Tibial artery (tissue), 4 donors: Measurements from ENCODE around the gene SAMD8.

ENCODE experiments used
- DNase-seq, 2 donors: peaks; one replicate each; pipeline ENCODE4 v3.0.0-alpha.2; 2019
- H3K27ac ChIP-seq, 2 donors: fragments of 200-600 bp; sonication (generic) in 1 of 2; 1 replicate in 1 of 2; 2 replicates in 1 of 2; pipeline ENCODE4 v1.5.1; 2018 to 2019; ENCODE audit warnings: mild to moderate bottlenecking in 1 of 2
- H3K27me3 ChIP-seq, 2 donors: fragments of 200-600 bp; sonication (generic) in 1 of 2; one replicate each; pipeline versions ENCODE4 v1.5.1 to v1.6.0; 2016 to 2019
- H3K36me3 ChIP-seq, 3 donors: fragments of 200-600 bp; sonication (generic) in 2 of 3; one replicate each; pipeline ENCODE4 v1.5.1; 2016 to 2019; ENCODE audit warnings: mild to moderate bottlenecking in 2 of 3
- H3K4me1 ChIP-seq, 4 donors: fragments of 200-600 bp; sonication (generic) in 2 of 4; 1 replicate in 3 of 4; 2 replicates in 1 of 4; pipeline ENCODE4 v1.5.1; 2016 to 2019
- H3K4me3 ChIP-seq, 2 donors: fragments of 200-600 bp; sonication (generic) in 1 of 2; 1 replicate in 1 of 2; 2 replicates in 1 of 2; pipeline ENCODE4 v1.5.1; 2018 to 2019; ENCODE audit warnings: mild to moderate bottlenecking in 2 of 2
- H3K9me3 ChIP-seq, 3 donors: fragments of 200-600 bp; sonication (generic) in 1 of 3; one replicate each; pipeline ENCODE4 v1.5.1; 2016 to 2019
- CTCF ChIP-seq, 2 experiments: fragments of 200-600 bp in 1 of 2; fragments of 450-650 bp in 1 of 2; IDR thresholded peaks; one replicate each; pipeline ENCODE4 v1.5.1; 2017 to 2019; ENCODE audit warnings: antibody characterized with exemption in 2 of 2, mild to moderate bottlenecking in 1 of 2, moderate library complexity in 1 of 2
- intact Hi-C: fragments of 100-400 bp; cut with DNase I; formaldehyde crosslinking; loops from one replicate; pipeline ENCODE4 v1.15.0; 2023; ENCODE audit warnings: low total_unique reads

Gene SAMD8

GRCh38 chr10:75176046-75176445 lies 64.6 kb downstream of the SAMD8 start:
- H3K27me3 ChIP-seq, result no peaks in the 10 kb centered on the region
- H3K9me3 ChIP-seq, result no peaks in the 10 kb centered on the region
- no peak overlapping the region for H3K27ac ChIP-seq
- H3K36me3 ChIP-seq, result peaks cover 8 to 27% (median 12%) of the 10 kb centered on the region in 3 donors
- H3K4me3 ChIP-seq, result no peak overlapping the region
- no peak for TF ChIP-seq CTCF (IDR thresholded peaks at IDR 0.05)
- DNase-seq, result no peak
- intact Hi-C loops, result no loop called here
- H3K4me1 ChIP-seq, result peaks cover 0 to 13% (median 0%) of the 10 kb centered on the region in 4 donors

- Histone ChIP-seq H3K9me3 (no peaks in the 10 kb centered on the region), H3K4me3 (no peak overlapping the region), H3K36me3 (peaks cover 8 to 27% (median 12%) of the 10 kb centered on the region in 3 donors), H3K27me3 (no peaks in the 10 kb centered on the region), H3K27ac (no peak overlapping the region), H3K4me1 (peaks cover 0 to 13% (median 0%) of the 10 kb centered on the region in 4 donors)
- no peak for DNase-seq
- no peak for TF ChIP-seq CTCF (IDR thresholded peaks at IDR 0.05)
- intact Hi-C loops, result no loop called here
These were observed 65.3 kb downstream of the SAMD8 start for GRCh38 chr10:75176736-75177135.

GRCh38 chr10:75179657-75180177 lies 68.3 kb downstream of the SAMD8 start:
- Histone ChIP-seq H3K36me3 (peaks cover 8 to 21% (median 12%) of the 10 kb centered on the region in 3 donors), H3K4me3 (no peak overlapping the region), H3K27ac (no peak overlapping the region), H3K27me3 (no peaks in the 10 kb centered on the region), H3K9me3 (no peaks in the 10 kb centered on the region), H3K4me1 (peaks cover 0 to 13% (median 0%) of the 10 kb centered on the region in 4 donors)
- TF ChIP-seq CTCF (IDR thresholded peaks at IDR 0.05), result no peak
- no peak for DNase-seq
- intact Hi-C loops, result no loop called here

- intact Hi-C loops, result no loop called here
- no peak for TF ChIP-seq CTCF (IDR thresholded peaks at IDR 0.05)
- Histone ChIP-seq H3K36me3 (peaks cover 8 to 21% (median 12%) of the 10 kb centered on the region in 3 donors), H3K4me1 (peaks cover 0 to 13% (median 0%) of the 10 kb centered on the region in 4 donors), H3K27me3 (no peaks in the 10 kb centered on the region), H3K27ac (peak overlapping the region in 1 of 2 donors; percentile 0), H3K4me3 (no peak overlapping the region), H3K9me3 (no peaks in the 10 kb centered on the region)
- no peak for DNase-seq
These were observed 69.1 kb downstream of the SAMD8 start for GRCh38 chr10:75180592-75180991.

- DNase-seq, result no peak
- Histone ChIP-seq H3K36me3 (peaks cover 5 to 20% (median 12%) of the 10 kb centered on the region in 3 donors), H3K27ac (peak overlapping the region in 1 of 2 donors; percentile 0), H3K4me1 (peaks cover 0 to 13% (median 0%) of the 10 kb centered on the region in 4 donors), H3K27me3 (no peaks in the 10 kb centered on the region), H3K9me3 (no peaks in the 10 kb centered on the region), H3K4me3 (no peak overlapping the region)
- intact Hi-C loops, result no loop called here
- TF ChIP-seq CTCF (IDR thresholded peaks at IDR 0.05), result no peak
These were observed 69.6 kb downstream of the SAMD8 start for GRCh38 chr10:75181073-75181472.
